HTR-8/SVneo (cell line): Measurements from ENCODE around the gene ST14.
A peak's percentile ranks its signal among the peaks of the same experiment; 100 is the strongest.
"Not testable (repeated sequence)": the region's sequence is repeated elsewhere in the genome, so short reads cannot be mapped to it uniquely, and the experiment has no call there.

Experiments
- DNase-seq: peaks from one replicate; pipeline ENCODE4 v3.0.0; 2011; ENCODE audit warnings: low spot score, mixed read lengths; ENCODE audit not compliant: insufficient read length
- FAIRE-seq: peaks from 2 replicates; lab custom pipeline; 2011; peaks lifted over from hg19 to GRCh38; lab: Jason Lieb, UNC

The ST14 gene

DNA sequence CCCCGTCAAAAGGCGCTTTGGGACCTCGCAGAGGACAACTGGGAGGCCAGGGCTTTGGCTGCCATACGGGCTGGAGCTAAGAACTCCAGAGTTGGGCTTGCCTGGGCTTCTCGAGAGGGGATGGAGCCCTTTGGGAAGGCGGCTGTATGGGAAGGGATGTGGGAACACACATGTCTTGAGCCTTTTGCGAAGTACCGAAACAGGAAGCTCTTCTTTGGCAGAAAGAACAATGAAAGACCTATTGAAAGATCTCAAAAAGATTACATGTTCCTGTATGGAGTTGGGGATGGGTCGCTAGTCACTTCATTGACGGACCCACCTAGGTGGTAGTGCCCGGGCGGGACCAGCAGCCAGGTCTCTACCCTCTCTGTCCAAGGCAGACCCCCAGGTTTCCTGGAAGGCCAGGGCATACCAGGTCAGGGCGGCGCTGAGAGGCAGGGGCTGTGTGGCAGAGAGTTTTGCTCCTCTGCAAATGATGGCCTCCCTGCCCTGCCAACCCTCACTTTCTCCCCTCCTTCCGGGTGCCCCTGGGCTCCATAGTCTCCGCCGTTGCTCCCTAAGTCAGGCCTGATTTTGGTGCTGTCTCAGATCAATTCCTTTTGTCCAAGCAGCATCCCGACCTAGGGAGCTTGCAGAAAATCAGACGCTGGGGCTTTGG, 1.0 kb downstream of the ST14 start:
- FAIRE-seq (no peak), DNase-seq (no peak)

DNA sequence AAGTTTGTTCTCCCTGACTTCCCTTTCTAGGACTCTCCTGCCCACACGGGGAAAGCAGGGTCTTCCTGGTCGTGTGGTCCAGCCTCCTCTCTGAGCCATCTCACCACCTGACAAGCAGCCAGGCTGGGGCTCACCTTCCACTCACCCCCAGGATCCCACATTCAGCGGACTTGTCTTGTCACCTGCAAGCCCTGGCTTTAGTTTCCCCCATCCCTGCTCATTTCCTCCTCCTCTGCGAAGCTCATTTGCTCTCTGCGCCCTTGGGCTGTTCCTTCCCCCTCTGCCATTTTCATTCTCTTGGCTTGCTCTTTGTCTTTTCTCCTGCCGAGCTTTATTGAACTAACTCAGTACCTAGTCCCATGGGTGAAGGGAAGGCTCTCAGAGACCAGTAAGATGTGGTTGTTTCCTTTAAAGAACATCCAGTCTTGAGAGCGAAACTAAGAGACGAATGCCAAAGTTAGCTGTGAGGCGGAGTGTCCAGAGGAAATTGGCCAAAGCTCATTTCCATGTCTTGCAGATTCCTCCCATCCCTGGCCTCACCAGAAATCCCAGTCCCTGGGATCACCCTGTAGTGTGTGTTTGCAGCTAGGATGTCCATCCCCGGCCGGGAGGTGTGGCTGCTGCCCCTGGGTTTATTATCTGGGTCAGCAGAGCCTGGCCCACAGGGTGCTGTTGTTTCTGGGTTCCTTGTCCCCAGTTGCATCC, 2.0 kb downstream of the ST14 start:
- FAIRE-seq (no peak), DNase-seq (no peak)

DNA sequence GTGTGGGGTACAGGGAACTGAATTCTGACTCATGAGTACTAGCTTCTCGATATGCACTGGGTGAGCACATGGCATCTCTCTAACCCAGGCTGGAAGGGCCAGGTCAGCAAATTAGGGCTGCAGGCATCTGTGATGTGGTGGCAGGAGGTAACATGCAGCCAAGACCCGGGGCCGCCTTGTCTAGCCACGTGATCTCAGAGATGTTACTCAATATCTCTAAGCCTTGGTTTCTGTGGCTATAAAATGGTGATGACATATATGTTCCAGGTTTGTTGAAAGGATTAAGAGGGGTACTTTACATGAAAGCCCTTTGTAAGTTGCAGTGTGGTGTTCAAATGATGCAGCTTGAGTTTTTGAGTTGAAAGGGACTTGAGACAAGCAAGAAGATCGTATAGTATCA, 3.2 kb downstream of the ST14 start:
- DNase-seq: no peak
- no peak for FAIRE-seq

DNA sequence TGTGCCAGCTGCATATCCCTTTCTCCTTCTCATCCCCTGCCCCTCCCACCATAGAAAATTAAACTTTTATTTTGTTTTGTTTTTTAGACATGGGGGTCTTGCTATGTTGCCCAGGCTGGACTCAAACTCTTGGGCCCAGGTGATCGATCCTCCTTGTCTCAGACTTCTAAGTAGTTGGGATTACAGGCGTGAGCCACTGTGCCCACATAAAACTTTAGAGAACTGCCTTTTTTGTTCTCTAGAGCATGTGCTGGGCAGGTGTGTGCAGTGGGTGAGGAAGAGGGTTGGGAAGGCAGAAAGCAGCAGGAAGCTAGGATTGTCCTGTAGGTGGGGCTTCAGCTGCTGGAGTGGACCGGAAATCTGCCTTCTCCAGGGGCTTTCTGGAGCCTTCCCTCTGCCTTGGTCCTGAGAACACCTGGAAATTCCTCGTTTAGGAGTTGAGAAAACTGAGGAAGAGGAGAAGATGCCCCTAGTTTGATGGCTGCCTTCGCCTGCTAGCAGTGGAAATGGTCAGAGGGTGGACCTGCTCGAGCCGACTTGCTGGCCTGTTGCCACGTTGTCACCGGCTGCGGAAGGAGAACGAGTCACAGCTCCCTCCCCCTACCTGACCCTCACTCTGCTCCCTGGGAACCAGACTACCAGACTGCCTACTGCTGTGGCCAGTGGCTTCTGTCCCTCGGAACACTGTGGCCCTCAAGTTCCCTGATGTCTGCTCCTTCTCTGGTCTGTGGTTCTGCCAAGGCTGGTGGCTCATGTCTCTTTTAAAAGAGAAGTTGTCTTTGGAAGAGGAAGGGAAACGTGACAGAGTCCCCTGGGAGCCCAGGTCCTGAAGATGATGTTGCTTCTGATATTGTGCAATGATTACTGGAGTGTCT, 4.0 kb downstream of the ST14 start:
- no peak for DNase-seq
- no peak for FAIRE-seq

DNA sequence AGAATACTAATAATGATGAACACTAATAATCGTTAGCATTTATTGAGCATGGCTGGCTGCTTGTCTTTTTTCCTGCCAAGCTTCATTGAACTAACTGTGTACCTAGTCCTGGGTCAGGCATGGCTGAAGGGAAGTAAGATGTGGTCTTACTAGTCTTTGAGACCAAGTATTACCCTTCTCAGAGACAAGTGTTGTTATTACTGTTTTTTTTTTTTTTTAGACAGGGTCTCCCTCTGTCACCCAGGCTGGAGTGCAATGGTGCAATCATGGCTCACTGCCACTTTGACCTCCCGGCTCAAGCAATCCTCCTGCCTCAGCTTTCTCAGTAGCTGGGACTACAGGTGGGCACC, 4.6 kb downstream of the ST14 start:
- FAIRE-seq: no peak
- no peak for DNase-seq

DNA sequence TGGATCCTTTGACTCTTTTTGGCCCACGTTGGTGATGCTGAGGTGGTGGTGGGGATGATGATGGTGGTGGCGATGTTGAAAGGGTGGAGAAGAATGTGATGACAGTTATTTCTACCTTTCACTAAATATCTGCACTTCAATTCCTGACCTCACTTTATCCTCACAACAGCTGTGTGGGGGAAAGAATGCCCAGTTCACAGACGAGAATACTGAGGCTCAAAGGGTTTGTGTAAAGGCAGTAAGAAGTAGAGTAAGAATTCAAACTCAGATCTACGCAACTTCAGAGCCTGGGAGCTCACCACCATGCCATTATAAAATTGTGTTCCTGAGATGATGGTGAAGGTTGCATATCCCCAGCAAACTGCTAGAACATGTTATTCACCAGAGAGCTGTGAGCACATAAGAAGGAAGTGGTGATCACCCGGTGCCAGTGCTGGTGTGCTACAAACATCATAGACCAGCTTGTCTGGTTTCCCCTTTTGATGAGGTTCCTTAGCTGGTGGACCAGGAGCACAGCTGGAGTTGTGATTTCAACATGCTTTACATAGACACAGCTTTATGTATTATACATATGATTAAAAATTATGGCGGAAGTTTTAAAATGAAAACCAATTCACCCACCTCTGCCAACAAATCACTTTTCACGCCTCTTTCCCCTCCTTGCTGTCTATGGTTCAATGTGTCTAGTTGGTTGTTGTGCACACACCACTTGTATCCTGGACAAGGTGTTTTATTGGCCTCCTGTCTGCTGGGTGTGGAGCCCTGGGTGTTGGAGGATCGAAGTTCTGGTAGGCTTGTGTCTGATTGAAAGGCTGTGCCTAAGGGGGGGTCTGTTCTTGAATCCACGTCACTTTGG, 6.2 kb downstream of the ST14 start:
- DNase-seq: no peak
- FAIRE-seq: no peak

DNA sequence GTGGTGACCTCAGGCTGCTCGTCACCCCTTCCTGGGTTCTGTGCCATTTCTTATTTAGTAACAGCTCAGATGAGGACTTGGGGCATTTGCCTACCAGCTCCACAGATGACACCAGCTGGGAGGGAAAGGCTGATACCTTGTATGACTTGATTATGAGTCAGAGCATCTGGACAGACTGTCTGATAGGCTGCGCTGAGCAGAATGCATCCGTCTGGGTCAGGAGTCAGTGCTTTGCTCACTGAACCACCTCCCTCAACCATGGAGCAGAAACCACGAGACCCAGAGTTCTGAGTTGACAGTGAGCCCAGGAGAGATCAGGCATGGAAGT, 6.8 kb downstream of the ST14 start:
- DNase-seq (peak; percentile 82), FAIRE-seq (peak; percentile 63)

DNA sequence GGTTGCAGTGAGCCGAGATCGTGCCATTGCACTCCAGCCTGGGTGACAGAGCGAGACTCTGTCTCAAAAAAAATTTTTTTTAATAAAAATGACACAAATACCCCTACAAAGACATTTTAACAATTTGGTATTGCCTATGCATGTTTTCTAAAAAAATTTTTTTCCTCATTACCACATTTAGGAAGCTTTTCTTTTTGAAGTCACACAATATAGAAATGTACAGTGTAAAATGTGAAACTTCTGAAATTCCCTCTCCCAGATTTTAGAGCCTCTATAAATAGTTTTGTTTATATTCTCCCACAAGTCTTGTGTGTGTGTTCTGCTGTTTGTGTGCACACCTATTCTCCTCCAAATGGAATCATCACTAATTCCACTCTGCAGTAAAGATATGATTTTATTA, 7.6 kb downstream of the ST14 start:
- no peak for FAIRE-seq

DNA sequence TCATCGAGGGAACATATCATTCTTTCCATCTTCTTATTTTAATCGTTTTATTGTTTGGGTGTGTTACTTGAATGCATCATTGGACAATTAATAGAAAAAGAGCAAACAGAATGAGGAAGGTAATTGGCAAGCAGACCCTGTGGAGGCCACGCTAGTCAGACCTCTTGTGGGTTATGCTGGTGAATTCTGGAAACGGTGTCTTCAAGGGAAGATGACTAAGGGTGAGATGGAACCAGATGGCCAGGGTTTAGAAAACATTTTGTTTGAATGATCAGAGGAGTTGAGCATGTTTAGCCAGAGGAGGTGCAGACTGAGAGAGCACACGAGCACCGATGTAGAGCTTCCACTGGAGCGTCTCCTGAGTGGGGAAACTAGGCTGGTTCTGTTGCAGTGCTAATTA, 8.5 kb downstream of the ST14 start:
- no peak for FAIRE-seq
- DNase-seq: no peak

More for the DNA sequence above, 7.6 kb downstream of the ST14 start:
- no peak for DNase-seq

DNA sequence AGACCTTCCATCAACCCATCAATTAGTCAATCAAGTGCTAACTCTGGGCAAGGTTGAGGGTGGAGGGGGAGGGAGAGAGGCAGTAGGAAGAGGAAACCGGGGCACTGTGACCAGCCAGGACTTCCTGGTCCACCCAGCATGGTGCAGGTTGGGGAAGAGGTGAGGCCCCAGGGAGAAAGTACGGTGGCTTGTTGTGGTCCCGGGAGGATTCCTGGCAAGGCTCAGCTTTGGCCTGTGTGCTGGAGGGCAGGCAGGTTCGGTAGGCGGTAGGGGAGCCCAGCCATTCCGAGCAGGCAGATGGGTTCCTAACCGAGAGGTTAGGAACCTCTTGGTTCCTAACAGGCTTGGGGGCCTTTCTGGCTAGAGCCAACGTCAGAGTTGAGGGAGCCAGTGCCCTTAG, 10.8 kb downstream of the ST14 start:
- DNase-seq: no peak
- FAIRE-seq: no peak

DNA sequence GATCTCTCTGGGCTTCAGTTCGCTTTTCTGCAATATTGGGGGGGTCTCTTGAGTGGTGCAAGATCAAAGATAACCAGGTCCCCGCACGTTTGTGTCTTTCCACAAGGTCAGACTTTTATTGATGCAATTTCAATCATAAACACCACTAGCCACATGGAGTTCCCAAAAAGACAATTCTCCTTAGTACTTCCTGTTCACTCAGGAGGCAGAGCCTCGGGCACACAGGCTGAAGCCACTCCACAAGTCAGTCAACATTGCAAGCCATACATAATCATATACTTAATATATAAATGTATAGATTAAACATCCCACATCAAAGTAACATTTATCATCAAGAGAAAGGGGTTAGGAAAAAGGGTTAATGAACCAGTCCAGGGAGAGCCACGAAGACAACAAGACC, 12.0 kb downstream of the ST14 start:
- no peak for FAIRE-seq
- DNase-seq: no peak

DNA sequence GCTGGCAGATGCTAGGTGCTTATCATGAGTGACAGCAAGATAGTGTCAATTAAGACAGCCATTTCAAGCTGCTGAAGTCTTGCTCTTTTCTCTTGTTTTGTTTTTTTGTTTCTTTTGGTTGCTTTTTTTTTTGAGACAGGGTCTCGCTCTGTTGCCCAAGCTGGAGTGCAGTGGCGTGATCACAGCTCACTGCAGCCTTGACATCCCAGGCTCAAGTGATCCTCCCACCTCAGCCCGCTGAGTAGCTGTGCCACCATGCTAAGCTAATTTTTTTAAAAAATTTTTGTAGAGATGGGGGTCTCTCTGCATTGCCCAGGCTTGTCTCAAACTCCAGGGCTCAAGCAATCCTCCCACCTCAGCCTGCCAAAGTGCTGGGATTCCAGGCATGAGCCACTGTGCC, 12.4 kb downstream of the ST14 start:
- not testable (repeated sequence) for DNase-seq, FAIRE-seq

DNA sequence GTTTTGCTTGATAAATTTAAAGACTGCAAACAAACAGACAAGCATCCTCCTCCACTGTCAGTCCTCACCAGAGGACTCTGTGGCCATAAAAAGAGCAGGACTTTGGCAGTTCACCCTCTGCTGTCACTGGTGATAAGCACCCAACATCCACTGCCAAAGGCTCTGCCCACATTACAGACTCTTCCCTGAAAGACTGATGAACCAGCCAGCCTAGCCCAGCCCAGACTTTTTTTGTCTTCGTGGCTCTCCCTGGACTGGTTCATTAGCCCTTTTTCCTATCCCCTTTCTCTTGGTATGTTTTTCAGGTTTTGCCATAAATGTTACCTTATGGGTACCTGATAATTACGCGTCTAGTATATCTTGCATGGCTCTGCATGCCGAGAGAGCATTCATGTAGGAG, 15.1 kb downstream of the ST14 start:
- DNase-seq: no peak
- FAIRE-seq: no peak

DNA sequence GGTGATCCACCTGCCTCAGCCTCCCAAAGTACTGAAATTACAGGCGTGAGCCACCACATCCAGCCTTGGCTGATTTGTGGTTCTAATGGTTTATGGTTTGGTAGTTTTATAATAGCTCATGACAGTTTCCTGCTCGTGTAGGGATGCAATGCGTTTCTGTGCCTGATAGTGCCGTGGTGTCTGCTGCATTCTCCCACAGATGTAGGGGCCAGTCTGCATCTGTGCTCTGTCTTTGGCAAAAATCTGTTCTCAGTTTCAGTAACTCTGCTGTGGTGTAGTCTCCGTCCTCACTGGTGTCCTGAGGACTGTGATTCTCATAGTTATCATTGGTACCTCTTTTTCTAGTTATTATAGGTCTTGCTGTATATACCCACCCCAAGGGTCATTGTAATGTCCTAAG, 16.3 kb downstream of the ST14 start:
- DNase-seq: no peak
- no peak for FAIRE-seq

DNA sequence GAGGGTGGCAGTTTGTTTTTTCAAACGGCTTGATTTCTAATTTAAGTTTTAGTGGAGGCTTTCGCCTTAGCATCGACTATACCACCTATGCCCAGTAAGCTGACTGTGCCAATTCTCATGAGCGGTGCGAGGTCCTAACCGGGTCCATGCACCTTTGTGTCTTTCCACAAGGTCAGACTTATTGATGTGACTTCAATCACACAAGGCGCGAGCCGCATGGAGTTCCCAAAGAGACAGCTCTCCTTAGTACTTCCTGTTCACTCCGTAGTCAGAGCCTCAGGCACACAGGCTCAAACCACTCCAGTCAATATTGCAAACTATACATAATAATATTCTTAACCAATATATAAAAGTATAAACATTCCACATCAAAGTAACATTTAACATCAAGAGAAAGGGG, 18.2 kb downstream of the ST14 start:
- FAIRE-seq: no peak
- DNase-seq: no peak

DNA sequence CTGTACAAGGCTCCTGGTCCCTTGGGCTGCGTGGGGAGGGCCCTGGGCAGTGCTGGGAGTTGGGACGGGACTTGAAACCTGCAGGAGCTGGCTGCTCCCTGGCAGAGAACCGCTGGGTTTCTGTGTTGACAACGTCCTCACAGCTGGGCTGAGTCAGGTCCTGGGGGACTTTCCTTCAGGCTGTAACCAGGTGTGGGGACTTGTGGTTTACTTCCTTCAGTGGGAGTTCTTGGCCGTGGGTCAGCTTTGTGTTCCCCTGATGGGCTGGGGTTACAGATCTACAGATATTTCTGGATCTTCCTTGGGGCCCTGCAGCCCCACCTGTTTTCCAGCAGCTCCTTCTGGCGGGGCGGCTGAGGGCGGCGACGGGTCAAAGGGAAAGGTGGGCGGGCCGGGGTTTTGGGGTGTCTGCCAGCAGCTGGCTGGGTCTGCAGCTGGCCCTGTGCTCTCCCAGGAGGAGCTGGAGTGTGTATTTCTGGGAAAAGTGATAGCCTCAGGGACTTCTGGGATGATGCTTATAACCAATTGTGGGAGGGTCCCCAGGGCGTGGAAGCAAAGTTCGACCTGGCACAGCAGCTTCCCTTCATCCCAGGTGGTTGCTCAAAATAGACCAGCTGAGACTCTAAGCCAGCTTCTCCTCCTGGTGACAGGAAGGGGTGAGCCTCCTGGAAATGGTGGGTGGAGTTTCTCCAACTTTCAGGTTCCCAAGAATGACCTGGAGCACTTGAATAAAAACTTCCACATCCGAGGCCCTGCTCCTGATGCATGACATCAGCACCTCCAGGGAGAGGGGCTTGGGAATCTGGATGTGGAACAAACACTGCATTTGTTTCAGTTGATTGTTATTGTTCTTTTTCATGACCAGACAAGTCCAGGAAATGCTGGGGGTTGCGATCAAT, 19.1 kb downstream of the ST14 start:
- no peak for DNase-seq
- no peak for FAIRE-seq

DNA sequence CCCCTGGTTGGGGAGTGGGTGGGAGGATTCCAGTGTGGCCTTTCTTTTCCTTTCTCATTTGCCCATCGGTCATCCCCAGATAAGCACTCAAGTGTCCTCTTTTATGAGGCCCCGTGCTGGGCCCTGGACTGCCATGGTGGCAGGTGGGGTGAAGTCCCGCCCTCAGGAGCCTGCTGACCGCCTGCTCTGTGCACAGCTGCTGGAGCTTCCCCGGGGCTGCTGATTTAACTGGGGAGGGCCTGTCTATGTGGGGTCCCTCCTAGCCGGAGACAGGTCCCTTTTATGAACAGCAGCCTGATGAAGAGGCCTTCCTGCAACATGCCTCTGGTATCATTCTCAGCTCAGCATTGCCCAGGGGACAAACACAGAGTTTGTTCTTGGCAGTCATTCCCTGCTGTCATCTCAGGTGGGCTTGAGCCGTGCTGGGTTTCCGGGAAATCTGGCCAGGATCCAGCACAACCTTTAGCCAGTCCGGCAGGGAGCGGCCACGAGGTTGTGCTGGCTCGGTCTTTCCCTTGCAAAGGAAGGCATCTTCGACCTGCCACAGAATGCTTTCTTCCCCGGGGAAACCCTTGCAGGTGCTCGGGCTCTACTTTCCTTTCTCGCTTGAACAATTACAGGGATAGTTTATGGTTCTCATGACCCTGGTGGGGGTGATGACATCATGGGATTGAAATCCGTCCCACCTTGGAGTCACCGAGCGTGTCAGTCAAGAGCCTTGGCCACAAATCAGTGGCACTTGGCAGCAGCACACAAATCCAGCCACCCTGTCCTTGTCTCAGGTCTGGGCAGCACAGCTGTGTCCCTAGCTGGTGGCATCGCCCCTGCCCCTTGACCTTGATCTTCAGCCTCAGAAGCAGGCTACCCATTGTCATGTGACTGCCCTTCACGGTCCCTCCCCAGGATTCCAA, 20.1 kb downstream of the ST14 start:
- DNase-seq: no peak
- no peak for FAIRE-seq

DNA sequence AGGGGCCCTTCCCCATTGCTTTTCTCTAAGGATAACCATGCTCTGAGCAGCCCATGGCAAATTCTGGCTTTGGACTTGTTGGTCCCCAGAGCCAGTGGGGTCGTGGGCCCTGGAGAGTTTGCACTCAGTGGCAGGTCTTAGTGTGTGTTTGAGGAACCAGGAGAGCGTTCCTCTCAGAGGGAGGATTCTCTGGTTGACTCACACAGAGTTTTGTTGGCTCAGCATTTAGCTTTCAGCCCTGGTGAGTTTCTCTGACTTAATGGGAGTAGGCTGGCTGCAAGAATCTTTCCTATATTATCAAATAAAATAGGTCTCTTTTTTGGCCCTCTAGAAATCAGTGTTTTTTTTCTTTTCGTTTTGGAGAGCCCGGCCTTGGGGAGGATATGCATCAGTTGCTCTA, 20.9 kb downstream of the ST14 start:
- no peak for FAIRE-seq
- no peak for DNase-seq

DNA sequence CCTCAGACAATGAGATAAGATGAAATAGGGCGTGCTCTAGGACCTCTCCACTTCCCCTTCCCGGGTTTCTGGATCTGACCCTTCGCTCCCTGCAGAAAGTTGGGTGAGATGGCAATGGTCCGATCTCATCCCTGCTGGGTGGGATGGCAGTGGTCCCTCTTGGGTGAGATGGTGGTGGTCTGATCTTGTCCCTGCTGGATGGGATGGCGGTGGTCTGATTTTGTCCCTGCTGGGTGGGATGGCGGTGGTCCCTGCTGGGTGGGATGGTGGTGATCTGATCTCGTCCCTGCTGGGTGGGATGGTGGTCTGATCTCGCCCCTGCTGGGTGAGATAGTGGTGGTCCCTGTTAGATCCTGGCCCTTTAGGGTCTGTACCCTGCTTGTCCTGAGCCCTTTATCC, 21.3 kb downstream of the ST14 start:
- DNase-seq: no peak
- FAIRE-seq: no peak
